Stomach (tissue), 4 donors: ENCODE results near the gene ALK.

Experiments used
- POLR2AphosphoS5 ChIP-seq, 3 donors: sonication (generic); formaldehyde crosslinking; IDR thresholded peaks; one replicate each; pipeline ENCODE4 v1.6.1; 2016; ENCODE audit warnings: antibody characterized with exemption in 3 of 3
- TF ChIP-seq, protein P1 (sequence below), 7 experiments: fragments of 450-650 bp in 4 of 7; fragments of 200-600 bp in 3 of 7; sonication (generic) in 3 of 7; IDR thresholded peaks; one replicate each; pipeline ENCODE4 v1.5.1; 2016 to 2019; ENCODE audit warnings: antibody characterized with exemption in 7 of 7, control low read depth in 2 of 7, mild to moderate bottlenecking in 1 of 7

- TF ChIP-seq, protein P1, sequence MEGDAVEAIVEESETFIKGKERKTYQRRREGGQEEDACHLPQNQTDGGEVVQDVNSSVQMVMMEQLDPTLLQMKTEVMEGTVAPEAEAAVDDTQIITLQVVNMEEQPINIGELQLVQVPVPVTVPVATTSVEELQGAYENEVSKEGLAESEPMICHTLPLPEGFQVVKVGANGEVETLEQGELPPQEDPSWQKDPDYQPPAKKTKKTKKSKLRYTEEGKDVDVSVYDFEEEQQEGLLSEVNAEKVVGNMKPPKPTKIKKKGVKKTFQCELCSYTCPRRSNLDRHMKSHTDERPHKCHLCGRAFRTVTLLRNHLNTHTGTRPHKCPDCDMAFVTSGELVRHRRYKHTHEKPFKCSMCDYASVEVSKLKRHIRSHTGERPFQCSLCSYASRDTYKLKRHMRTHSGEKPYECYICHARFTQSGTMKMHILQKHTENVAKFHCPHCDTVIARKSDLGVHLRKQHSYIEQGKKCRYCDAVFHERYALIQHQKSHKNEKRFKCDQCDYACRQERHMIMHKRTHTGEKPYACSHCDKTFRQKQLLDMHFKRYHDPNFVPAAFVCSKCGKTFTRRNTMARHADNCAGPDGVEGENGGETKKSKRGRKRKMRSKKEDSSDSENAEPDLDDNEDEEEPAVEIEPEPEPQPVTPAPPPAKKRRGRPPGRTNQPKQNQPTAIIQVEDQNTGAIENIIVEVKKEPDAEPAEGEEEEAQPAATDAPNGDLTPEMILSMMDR (IDR thresholded peaks at IDR 0.05), result no peak
- no peak for TF ChIP-seq POLR2AphosphoS5 (IDR thresholded peaks at IDR 0.05)
Measured at GRCh38 chr2:29766191-29766590, 155.2 kb downstream of the ALK start.
